Natural killer cell treated with Interleukin-12 subunit alpha and Interleukin-12 subunit beta and Interleukin-15 and Interleukin-18, amount 100 ng/mL, for 72 hours (primary cell): ENCODE data around the gene IL13RA2. TPM values are rescaled to one million over a fixed set of nuclear protein-coding genes. Genes with fewer than 3 reads are reported as not detected.

Experiments
- ATAC-seq, 2 donors: fragments of 150-1000 bp; cut with Tn5 transposase in 1 of 2; sonication (Bioruptor Pico), chemical (Tn5 transposase) in 1 of 2; 2 replicates each; pipeline ENCODE4 v1.10.0; 2021
- DNase-seq: peaks from one replicate; pipeline ENCODE4 v3.0.0; 2022; ENCODE audit warnings: low spot score
- H3K27ac Mint-ChIP-seq, 2 donors: 1 replicate in 1 of 2; 2 replicates in 1 of 2; pipeline ENCODE4 v1.8.0; 2022; ENCODE audit warnings: mixed read lengths in 2 of 2, mild to moderate bottlenecking in 1 of 2, moderate library complexity in 1 of 2
- H3K27me3 Mint-ChIP-seq, 2 donors: 1 replicate in 1 of 2; 2 replicates in 1 of 2; pipeline ENCODE4 v1.8.0; 2022; ENCODE audit warnings: mixed read lengths in 2 of 2
- H3K36me3 Mint-ChIP-seq: one replicate; pipeline ENCODE4 v1.8.0; 2022; ENCODE audit warnings: mixed read lengths
- H3K4me1 Mint-ChIP-seq, 2 donors: 1 replicate in 1 of 2; 2 replicates in 1 of 2; pipeline ENCODE4 v1.8.0; 2022; ENCODE audit warnings: low read depth in 2 of 2, mixed read lengths in 2 of 2, mild to moderate bottlenecking in 1 of 2
- H3K4me3 Mint-ChIP-seq: one replicate; pipeline ENCODE4 v1.8.0; 2022; ENCODE audit warnings: mixed read lengths
- H3K9me3 Mint-ChIP-seq: 2 replicates; pipeline ENCODE4 v1.8.0; 2022; ENCODE audit warnings: mixed read lengths
- total RNA-seq, 2 donors: library from RNA; stranded (reverse); gene quantifications; one replicate each; pipeline ENCODE4 v1.2.3, GENCODE V29; 2022

The IL13RA2 gene
- total RNA-seq, result not detected

GRCh38 chrX:115017455-115017854 lies at the start of gene IL13RA2:
TSS of gene IL13RA2 (minus strand) at chrX:115017616. CDS start at chrX:115017269, 347 bp downstream.
- Mint-ChIP-seq H3K36me3 (no peaks in the 10 kb centered on the region), H3K27me3 (peaks cover 0 to 14% of the 10 kb centered on the region in 2 donors), H3K9me3 (no peaks in the 10 kb centered on the region), H3K4me1 (no peaks in the 10 kb centered on the region), H3K27ac (no peak within 1 kb of the TSS), H3K4me3 (no peak within 1 kb of the TSS)
- DNase-seq (no peak), ATAC-seq (no peak)

GRCh38 chrX:115065304-115065703 lies 47.9 kb upstream of the IL13RA2 start:
- Mint-ChIP-seq H3K27me3 (peaks cover 0 to 7% of the 10 kb centered on the region in 2 donors), H3K4me3 (no peak overlapping the region), H3K9me3 (peaks cover 4% of the 10 kb centered on the region), H3K36me3 (no peaks in the 10 kb centered on the region), H3K4me1 (no peaks in the 10 kb centered on the region), H3K27ac (no peak overlapping the region)
- no peak for ATAC-seq
- DNase-seq, result no peak

- H3K9me3 Mint-ChIP-seq, result peaks cover 3% of the 10 kb centered on the region
- no peak for ATAC-seq
- H3K27me3 Mint-ChIP-seq, result peaks cover 0 to 9% of the 10 kb centered on the region in 2 donors
- H3K4me1 Mint-ChIP-seq, result no peaks in the 10 kb centered on the region
- no peak overlapping the region for H3K4me3 Mint-ChIP-seq
- no peak overlapping the region for H3K27ac Mint-ChIP-seq
- DNase-seq, result no peak
- H3K36me3 Mint-ChIP-seq, result no peaks in the 10 kb centered on the region
These were observed 42.6 kb upstream of the IL13RA2 start for GRCh38 chrX:115060013-115060412.

GRCh38 chrX:115058276-115058675 lies 40.9 kb upstream of the IL13RA2 start:
- Mint-ChIP-seq H3K9me3 (peaks cover 3% of the 10 kb centered on the region), H3K36me3 (no peaks in the 10 kb centered on the region), H3K27ac (no peak overlapping the region), H3K4me3 (no peak overlapping the region), H3K27me3 (peaks cover 0 to 7% of the 10 kb centered on the region in 2 donors), H3K4me1 (no peaks in the 10 kb centered on the region)
- DNase-seq (no peak), ATAC-seq (no peak)

- Mint-ChIP-seq H3K9me3 (no peaks in the 10 kb centered on the region), H3K36me3 (no peaks in the 10 kb centered on the region), H3K4me3 (no peak overlapping the region), H3K27ac (no peak overlapping the region), H3K27me3 (peaks cover 0 to 9% of the 10 kb centered on the region in 2 donors), H3K4me1 (no peaks in the 10 kb centered on the region)
- no peak for DNase-seq
- no peak for ATAC-seq
These were observed 37.5 kb upstream of the IL13RA2 start for GRCh38 chrX:115054876-115055275.

- no peak for DNase-seq
These were observed 35.8 kb upstream of the IL13RA2 start for GRCh38 chrX:115053223-115053622.

GRCh38 chrX:115047715-115048114 lies 30.3 kb upstream of the IL13RA2 start:
- no peaks in the 10 kb centered on the region for H3K9me3 Mint-ChIP-seq

More at GRCh38 chrX:115053223-115053622, 35.8 kb upstream of the IL13RA2 start:
- Mint-ChIP-seq H3K9me3 (no peaks in the 10 kb centered on the region), H3K36me3 (no peaks in the 10 kb centered on the region), H3K4me1 (no peaks in the 10 kb centered on the region), H3K4me3 (no peak overlapping the region), H3K27ac (no peak overlapping the region), H3K27me3 (peaks cover 0 to 9% of the 10 kb centered on the region in 2 donors)
- ATAC-seq, result no peak

GRCh38 chrX:115047181-115047580 lies 29.8 kb upstream of the IL13RA2 start:
- Mint-ChIP-seq H3K27ac (no peak overlapping the region), H3K4me1 (peaks cover 0 to 4% of the 10 kb centered on the region in 2 donors), H3K9me3 (no peaks in the 10 kb centered on the region), H3K27me3 (peaks cover 0 to 6% of the 10 kb centered on the region in 2 donors), H3K36me3 (no peaks in the 10 kb centered on the region), H3K4me3 (no peak overlapping the region)
- no peak for ATAC-seq
- DNase-seq, result no peak

More at GRCh38 chrX:115047715-115048114, 30.3 kb upstream of the IL13RA2 start:
- H3K27ac Mint-ChIP-seq, result no peak overlapping the region
- ATAC-seq, result no peak
- peaks cover 0 to 6% of the 10 kb centered on the region in 2 donors for H3K27me3 Mint-ChIP-seq
- no peaks in the 10 kb centered on the region for H3K36me3 Mint-ChIP-seq
- DNase-seq, result no peak
- no peak overlapping the region for H3K4me3 Mint-ChIP-seq
- peaks cover 0 to 4% of the 10 kb centered on the region in 2 donors for H3K4me1 Mint-ChIP-seq

GRCh38 chrX:115040417-115040816 lies 23.0 kb upstream of the IL13RA2 start:
- Mint-ChIP-seq H3K4me3 (no peak overlapping the region), H3K9me3 (no peaks in the 10 kb centered on the region), H3K4me1 (peaks cover 0 to 4% of the 10 kb centered on the region in 2 donors), H3K36me3 (peaks cover 7% of the 10 kb centered on the region), H3K27ac (no peak overlapping the region), H3K27me3 (peaks cover 0 to 11% of the 10 kb centered on the region in 2 donors)
- DNase-seq, result no peak
- no peak for ATAC-seq

GRCh38 chrX:115038406-115038805 lies 21.0 kb upstream of the IL13RA2 start:
- Mint-ChIP-seq H3K27ac (no peak overlapping the region), H3K4me1 (no peaks in the 10 kb centered on the region), H3K27me3 (peaks cover 0 to 11% of the 10 kb centered on the region in 2 donors), H3K9me3 (no peaks in the 10 kb centered on the region), H3K36me3 (peaks cover 7% of the 10 kb centered on the region), H3K4me3 (no peak overlapping the region)
- ATAC-seq, result no peak
- no peak for DNase-seq

- DNase-seq (no peak), ATAC-seq (no peak)
- no peak overlapping the region for H3K4me3 Mint-ChIP-seq
- H3K27me3 Mint-ChIP-seq, result peaks cover 0 to 8% of the 10 kb centered on the region in 2 donors
- H3K4me1 Mint-ChIP-seq, result no peaks in the 10 kb centered on the region
- H3K36me3 Mint-ChIP-seq, result peaks cover 7% of the 10 kb centered on the region
- no peak overlapping the region for H3K27ac Mint-ChIP-seq
- no peaks in the 10 kb centered on the region for H3K9me3 Mint-ChIP-seq
These were observed 18.6 kb upstream of the IL13RA2 start for GRCh38 chrX:115036029-115036428.

GRCh38 chrX:115031989-115032388 lies 14.6 kb upstream of the IL13RA2 start:
- Mint-ChIP-seq H3K4me1 (no peaks in the 10 kb centered on the region), H3K36me3 (no peaks in the 10 kb centered on the region), H3K4me3 (no peak overlapping the region), H3K27ac (no peak overlapping the region), H3K9me3 (no peaks in the 10 kb centered on the region), H3K27me3 (no peaks in the 10 kb centered on the region)
- no peak for ATAC-seq
- DNase-seq, result no peak

GRCh38 chrX:115030625-115031024 lies 13.2 kb upstream of the IL13RA2 start:
- Mint-ChIP-seq H3K36me3 (no peaks in the 10 kb centered on the region), H3K27me3 (no peaks in the 10 kb centered on the region), H3K4me1 (no peaks in the 10 kb centered on the region), H3K27ac (no peak overlapping the region), H3K4me3 (no peak overlapping the region), H3K9me3 (no peaks in the 10 kb centered on the region)
- DNase-seq (no peak), ATAC-seq (no peak)

GRCh38 chrX:115029869-115030570 lies 12.6 kb upstream of the IL13RA2 start:
- no peak for ATAC-seq
- H3K9me3 Mint-ChIP-seq, result no peaks in the 10 kb centered on the region
- no peak for DNase-seq
- H3K4me3 Mint-ChIP-seq, result no peak overlapping the region
- H3K27ac Mint-ChIP-seq, result no peak overlapping the region
- H3K4me1 Mint-ChIP-seq, result no peaks in the 10 kb centered on the region
- H3K36me3 Mint-ChIP-seq, result no peaks in the 10 kb centered on the region
- no peaks in the 10 kb centered on the region for H3K27me3 Mint-ChIP-seq

GRCh38 chrX:115029440-115029839 lies 12.0 kb upstream of the IL13RA2 start:
- no peaks in the 10 kb centered on the region for H3K27me3 Mint-ChIP-seq

More at GRCh38 chrX:115029440-115029839, 12.0 kb upstream of the IL13RA2 start:
- Mint-ChIP-seq H3K9me3 (no peaks in the 10 kb centered on the region), H3K4me1 (no peaks in the 10 kb centered on the region), H3K27ac (no peak overlapping the region), H3K4me3 (no peak overlapping the region), H3K36me3 (no peaks in the 10 kb centered on the region)
- no peak for DNase-seq
- ATAC-seq, result no peak
